LHCN-M2 (cell line): ENCODE data around the gene PLBD2. TPM values are rescaled to one million over a fixed set of nuclear protein-coding genes. Genes with fewer than 3 reads are reported as not detected.

Experiments used
- DNase-seq: peaks from one replicate; pipeline ENCODE4 v3.0.0-alpha.2; 2012; ENCODE audit warnings: low read depth
- total RNA-seq: library from RNA; depleted of rRNA; stranded (reverse); fragments of >200 nt; gene quantifications from 2 replicates; pipeline ENCODE4 v1.2.3, GENCODE V29; 2014

Gene PLBD2
- total RNA-seq, 1 experiment from 2014 or later: 32.0 TPM

DNA sequence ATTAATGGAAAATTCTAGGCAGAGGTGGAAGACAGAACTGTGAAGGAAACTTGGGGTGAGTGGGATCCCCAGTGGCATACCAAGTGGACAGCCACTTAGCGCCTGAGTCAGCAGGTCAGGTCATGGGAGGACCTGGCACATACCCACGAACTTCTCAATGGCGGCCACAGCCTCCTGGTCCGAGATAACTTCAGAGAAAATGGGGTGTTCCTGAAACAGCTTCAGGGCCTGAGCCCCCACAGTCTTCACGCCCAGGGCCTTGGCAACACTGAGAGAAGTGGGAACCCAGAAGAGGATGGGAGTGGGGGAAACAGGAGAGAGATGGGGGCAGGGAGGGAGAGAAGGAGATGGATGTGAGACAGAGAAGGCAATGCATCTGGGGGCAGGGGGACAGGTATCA is 35.4 kb downstream of the PLBD2 start:
- no peak for DNase-seq

DNA sequence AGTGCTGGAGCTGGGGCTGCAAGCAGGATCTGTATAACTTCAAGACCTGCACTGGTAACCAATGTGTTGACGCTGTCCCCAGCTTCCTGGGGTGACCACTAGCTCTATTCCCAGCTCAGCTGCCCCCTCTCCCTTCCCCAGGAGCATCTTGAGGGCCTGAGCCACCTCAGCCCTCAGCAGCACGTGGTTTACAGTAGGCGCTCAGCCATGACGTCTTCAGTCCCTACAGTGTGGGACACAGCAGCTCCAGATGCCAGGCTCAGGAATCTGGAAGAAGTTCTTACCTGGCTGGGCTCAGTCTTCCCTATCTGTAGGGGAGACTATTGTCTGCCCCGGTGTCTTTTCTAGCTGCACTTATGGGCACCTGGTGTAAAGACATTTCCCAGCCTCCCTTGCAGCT is 36.7 kb downstream of the PLBD2 start:
- no peak for DNase-seq

- DNase-seq: no peak
Measured at GRCh38 chr12:113396200-113396599, 37.8 kb downstream of the PLBD2 start.

DNA sequence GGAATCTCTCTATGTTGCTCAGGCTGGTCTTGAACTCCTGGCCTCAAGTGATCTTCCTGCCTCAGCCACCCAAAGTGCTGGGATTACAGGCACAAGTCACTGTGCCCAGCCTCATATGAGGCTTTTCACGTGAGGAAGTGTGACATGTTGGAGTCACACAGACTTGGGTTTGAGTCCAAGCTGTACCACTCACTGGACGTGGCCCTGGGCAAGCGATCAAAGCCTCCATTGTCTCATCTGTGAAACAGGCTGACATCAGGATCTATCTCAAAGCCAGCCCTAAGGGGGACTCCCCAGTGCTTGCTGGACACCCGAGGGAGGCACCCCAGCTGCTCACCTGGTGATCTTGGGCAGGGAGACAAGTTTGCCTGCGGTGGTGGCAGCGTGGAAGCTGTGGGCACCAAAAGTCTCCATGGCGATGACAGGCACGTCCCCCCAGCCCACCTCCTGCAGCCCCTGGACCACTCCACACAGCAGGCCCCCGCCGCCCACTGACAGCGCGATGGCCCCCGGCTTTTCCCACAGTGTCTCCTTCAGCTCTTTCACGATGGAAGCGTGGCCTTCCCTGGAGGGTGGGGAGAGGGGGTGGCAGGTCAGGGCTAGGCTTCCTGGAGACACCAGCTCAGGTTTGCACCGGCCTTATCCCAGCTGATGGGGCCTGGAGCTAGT is 38.6 kb downstream of the PLBD2 start:
- DNase-seq: no peak

DNA sequence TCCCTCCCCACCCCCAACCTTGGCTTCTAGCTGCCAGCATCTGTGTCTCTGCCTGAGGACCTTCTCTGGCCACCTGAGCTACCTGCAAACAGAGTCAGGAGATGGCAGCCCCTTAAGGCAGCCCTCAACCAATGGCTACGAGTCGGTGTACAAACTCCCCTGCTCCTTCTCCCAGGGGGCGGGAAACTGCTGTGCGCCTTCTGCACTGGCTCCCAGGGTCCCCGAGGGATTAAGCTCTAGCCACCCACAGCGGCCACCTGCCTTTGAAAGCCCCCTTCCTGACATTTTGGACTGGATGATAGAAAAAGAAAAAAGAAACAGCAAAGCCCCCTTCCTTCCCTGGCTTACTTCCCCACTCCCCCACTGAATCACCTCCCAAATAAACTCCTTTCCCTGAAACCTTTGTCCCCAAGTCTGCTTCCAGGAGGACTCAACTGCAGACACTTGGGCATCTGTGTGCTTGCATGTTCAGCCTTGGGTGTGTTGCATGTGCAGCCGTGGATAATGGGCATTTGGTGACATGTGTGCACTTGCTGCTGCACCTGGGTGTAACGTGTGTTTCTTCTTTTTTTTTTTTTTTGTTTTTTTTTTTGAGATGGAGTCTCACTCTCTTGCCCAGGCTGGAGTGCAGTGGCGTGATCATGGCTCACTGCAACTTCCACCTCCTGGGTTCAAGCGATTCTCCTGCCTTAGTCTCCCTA is 39.3 kb downstream of the PLBD2 start:
- DNase-seq: no peak

GRCh38 chr12:113398346-113399290 is 40.2 kb downstream of the PLBD2 start:
- no peak for DNase-seq

GRCh38 chr12:113399490-113399889 is 41.1 kb downstream of the PLBD2 start:
- no peak for DNase-seq

DNA sequence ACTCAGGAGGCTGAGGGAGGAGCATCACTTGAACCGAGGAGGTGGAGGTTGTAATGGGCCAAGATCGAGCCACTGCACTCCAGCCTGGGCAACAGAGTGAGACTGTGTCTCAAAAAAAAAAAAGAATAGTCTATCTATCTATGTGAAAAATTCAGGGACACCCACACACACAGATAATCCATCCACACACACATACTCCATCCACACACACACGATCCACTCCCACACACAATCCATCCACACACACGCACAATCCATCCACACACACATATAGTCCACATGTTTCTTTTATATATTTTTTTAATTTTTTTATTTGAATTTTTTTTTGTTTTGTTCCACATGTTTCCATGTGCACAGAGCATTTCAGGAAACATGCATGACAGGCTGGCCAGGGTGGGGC is 42.0 kb downstream of the PLBD2 start:
- DNase-seq: no peak

DNA sequence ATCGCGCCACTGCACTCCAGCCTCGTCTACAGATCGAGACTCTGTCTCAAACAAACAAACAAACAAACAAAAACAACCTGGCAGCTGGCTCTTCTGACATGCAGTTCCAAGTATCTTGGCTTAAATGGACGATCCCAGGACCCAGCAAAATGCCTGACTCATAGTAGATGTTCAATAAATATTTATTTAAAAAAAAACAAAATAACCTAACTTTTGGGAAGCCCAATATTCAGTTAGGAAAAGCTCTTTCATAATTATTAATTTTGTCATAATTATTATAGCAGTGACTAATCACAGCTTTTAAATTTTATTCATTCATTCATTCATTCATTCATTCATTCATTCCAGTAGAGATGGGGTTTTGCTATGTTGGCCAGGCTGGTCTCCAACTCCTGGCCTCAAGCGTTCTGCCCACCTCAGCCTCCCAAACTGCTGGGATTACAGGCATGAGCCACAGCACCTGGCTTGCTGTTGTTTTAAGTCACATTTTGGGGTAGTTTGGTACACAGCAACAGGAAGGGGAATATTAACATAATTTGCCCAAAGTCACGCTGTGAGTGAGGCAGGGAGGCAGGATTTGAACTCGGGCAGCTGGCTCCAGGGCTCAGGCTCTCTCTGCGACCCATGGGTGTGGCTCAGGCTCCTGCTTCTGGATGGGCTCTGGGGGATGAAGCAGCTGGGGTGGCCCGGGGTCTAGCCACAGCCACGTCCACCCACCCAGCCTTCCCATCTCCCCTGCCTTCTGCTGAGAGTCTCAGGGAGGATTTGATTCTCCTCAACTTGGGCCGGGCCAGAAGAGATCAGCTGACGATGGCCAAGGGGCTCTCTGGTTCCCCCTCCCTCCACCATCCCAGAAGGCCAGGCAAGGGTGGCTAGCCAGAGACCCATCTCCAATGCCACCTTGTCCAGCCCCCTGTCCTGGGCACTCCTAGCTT is 42.9 kb downstream of the PLBD2 start:
- no peak for DNase-seq

GRCh38 chr12:113402586-113403260 is 44.3 kb downstream of the PLBD2 start:
- no peak for DNase-seq

GRCh38 chr12:113403435-113404415 is 45.3 kb downstream of the PLBD2 start, which contains the start of gene SDS:
TSS of gene SDS (minus strand) at chr12:113403887. CDS start at chr12:113399708, 4,179 bp downstream.
- DNase-seq: no peak

DNA sequence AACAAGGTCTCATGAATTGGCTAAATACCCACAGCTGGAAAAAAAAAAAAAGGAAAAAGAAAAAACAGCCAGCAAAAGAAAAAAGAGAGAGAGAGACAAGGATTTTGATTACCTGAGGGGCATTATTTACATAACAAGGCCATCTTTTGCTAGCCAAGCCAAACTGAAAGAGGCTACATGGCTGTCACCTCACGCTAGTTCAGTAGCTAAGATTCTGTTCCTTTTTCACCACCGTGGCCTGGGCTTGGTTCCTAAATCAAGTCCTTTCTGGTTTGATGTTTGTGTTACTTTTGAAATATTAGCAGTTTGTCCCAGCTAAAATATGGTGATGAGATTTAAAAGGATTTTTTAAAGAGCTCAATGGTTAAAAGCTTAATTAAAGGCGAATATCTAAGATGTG is 47.3 kb downstream of the PLBD2 start:
- no peak for DNase-seq

- DNase-seq: peak; percentile 15
Measured at GRCh38 chr12:113407931-113408600, 49.7 kb downstream of the PLBD2 start.

DNA sequence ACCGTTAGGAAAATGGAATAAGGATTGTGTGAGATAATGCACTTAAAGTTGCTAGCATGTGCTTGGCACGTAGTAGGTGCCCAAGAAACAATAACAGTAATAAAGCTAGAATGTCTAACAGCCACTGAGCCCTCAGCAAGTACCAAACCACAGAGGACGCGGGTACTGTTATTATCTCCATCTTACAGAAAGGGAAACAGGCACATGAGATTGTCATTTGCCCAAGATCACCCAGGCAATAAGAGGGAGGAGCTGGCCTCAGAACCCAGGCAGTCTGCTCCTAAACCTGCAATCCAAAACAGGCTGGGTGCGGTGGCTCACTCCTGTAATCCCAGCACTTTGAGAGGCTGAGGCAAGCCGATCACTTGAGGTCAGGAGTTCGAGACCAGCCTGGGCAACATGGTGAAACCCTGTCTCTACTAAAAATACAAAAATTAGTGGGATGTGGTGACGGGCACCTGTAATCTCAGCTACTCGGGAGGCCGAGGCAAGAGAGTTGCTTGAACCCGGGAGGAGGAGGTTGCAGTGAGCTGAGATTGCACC is 50.4 kb downstream of the PLBD2 start:
- no peak for DNase-seq

GRCh38 chr12:113409462-113410124 is 51.2 kb downstream of the PLBD2 start:
- no peak for DNase-seq

DNA sequence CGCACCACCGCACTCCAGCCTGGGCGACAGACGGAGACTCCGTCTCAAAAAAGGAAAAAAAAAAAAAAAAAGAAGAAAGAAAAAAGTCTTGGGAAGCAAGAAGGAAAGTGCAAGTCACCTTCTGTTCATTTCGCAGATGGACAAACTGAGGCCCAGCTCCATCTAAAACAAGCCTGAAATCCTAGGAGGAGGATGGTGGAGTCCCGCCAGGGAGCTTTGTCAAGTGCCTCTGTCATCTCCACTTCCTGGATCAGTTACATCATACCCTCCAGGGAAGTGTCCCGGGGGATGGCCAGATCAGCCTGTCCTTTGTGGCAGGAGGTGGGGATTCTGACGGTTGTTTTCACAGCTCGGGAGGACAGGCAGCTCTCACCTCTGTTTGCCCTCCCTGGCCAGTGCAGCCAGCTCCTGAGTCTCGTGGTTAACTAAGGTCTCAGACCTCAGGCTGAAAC is 55.1 kb downstream of the PLBD2 start:
- DNase-seq: peak; percentile 18

DNA sequence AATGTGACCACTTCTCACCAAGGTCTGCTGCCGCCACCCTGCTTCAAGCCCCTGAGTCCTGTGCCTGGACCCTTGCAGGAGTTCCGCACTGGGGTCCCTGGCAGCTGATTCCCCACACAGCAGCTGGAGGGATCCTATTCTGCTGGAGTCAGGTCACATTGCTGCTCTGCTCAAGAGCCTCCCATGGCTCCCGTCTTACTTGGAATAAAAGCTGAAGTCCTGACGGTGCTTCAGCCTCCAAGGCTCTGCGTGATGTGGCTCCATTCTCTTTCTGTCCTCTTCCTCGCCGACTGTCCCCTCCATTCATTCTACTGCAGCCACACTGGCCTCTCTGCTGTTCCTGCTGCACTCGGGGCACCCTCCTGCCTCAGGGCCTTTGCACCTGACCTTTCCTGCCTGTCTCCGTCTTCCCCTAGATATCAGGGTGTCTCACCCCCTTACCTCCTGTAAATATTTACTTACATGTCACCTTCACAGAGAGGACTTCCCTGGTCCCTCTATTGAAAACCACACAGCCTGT is 56.2 kb downstream of the PLBD2 start:
- no peak for DNase-seq
